Natural killer cell treated with Interleukin-12 subunit alpha and Interleukin-12 subunit beta and Interleukin-15 and Interleukin-18, amount 100 ng/mL, for 72 hours (primary cell): ENCODE data around the gene CSF2. TPM values are rescaled to one million over a fixed set of nuclear protein-coding genes. Genes with fewer than 3 reads are reported as not detected.

Experiments
- ATAC-seq, 2 donors: fragments of 150-1000 bp; cut with Tn5 transposase in 1 of 2; sonication (Bioruptor Pico), chemical (Tn5 transposase) in 1 of 2; 2 replicates each; pipeline ENCODE4 v1.10.0; 2021
- DNase-seq: peaks from one replicate; pipeline ENCODE4 v3.0.0; 2022; ENCODE audit warnings: low spot score
- H3K27ac Mint-ChIP-seq, 2 donors: 1 replicate in 1 of 2; 2 replicates in 1 of 2; pipeline ENCODE4 v1.8.0; 2022; ENCODE audit warnings: mixed read lengths in 2 of 2, mild to moderate bottlenecking in 1 of 2, moderate library complexity in 1 of 2
- H3K27me3 Mint-ChIP-seq, 2 donors: 1 replicate in 1 of 2; 2 replicates in 1 of 2; pipeline ENCODE4 v1.8.0; 2022; ENCODE audit warnings: mixed read lengths in 2 of 2
- H3K36me3 Mint-ChIP-seq: one replicate; pipeline ENCODE4 v1.8.0; 2022; ENCODE audit warnings: mixed read lengths
- H3K4me1 Mint-ChIP-seq, 2 donors: 1 replicate in 1 of 2; 2 replicates in 1 of 2; pipeline ENCODE4 v1.8.0; 2022; ENCODE audit warnings: low read depth in 2 of 2, mixed read lengths in 2 of 2, mild to moderate bottlenecking in 1 of 2
- H3K4me3 Mint-ChIP-seq: one replicate; pipeline ENCODE4 v1.8.0; 2022; ENCODE audit warnings: mixed read lengths
- H3K9me3 Mint-ChIP-seq: 2 replicates; pipeline ENCODE4 v1.8.0; 2022; ENCODE audit warnings: mixed read lengths
- total RNA-seq, 2 donors: library from RNA; stranded (reverse); gene quantifications; one replicate each; pipeline ENCODE4 v1.2.3, GENCODE V29; 2022

Gene CSF2
- total RNA-seq, 2 donors from 2014 or later: 41.4 to 125 TPM

- Mint-ChIP-seq H3K36me3 (peaks cover 5% of the 10 kb centered on the region), H3K4me3 (peak overlapping the region; percentile 22), H3K27ac (peak overlapping the region; percentile 47 to 84), H3K4me1 (peaks cover 39 to 63% of the 10 kb centered on the region in 2 donors), H3K27me3 (peaks cover 0 to 7% of the 10 kb centered on the region in 2 donors), H3K9me3 (no peaks in the 10 kb centered on the region)
- DNase-seq (no peak), ATAC-seq (no peak)
Observed at GRCh38 chr5:132095077-132095410, 21.5 kb downstream of the CSF2 start.

- Mint-ChIP-seq H3K27me3 (peaks cover 0 to 7% of the 10 kb centered on the region in 2 donors), H3K27ac (peak overlapping the region; percentile 47 to 84), H3K9me3 (no peaks in the 10 kb centered on the region), H3K4me1 (peaks cover 42 to 63% of the 10 kb centered on the region in 2 donors), H3K4me3 (peak overlapping the region; percentile 22), H3K36me3 (peaks cover 5% of the 10 kb centered on the region)
- ATAC-seq: peak; percentile 41 to 83
- peak; percentile 89 for DNase-seq
Observed at GRCh38 chr5:132095424-132095972, 21.9 kb downstream of the CSF2 start.

- no peak for ATAC-seq
- Mint-ChIP-seq H3K27me3 (peaks cover 0 to 7% of the 10 kb centered on the region in 2 donors), H3K36me3 (peaks cover 5% of the 10 kb centered on the region), H3K4me1 (peaks cover 50 to 67% of the 10 kb centered on the region in 2 donors), H3K4me3 (peak overlapping the region; percentile 30), H3K27ac (peak overlapping the region; percentile 47 to 84), H3K9me3 (no peaks in the 10 kb centered on the region)
- DNase-seq: no peak
Observed at GRCh38 chr5:132096904-132097303, 23.3 kb downstream of the CSF2 start.

- peak overlapping the region; percentile 24 for H3K4me3 Mint-ChIP-seq
- no peaks in the 10 kb centered on the region for H3K9me3 Mint-ChIP-seq
- DNase-seq: no peak
- peak in 1 of 2 donors; percentile 29 for ATAC-seq
- peaks cover 63 to 68% of the 10 kb centered on the region in 2 donors for H3K4me1 Mint-ChIP-seq
- peaks cover 5% of the 10 kb centered on the region for H3K36me3 Mint-ChIP-seq
- H3K27ac Mint-ChIP-seq: peak overlapping the region; percentile 31 to 76
- peaks cover 0 to 7% of the 10 kb centered on the region in 2 donors for H3K27me3 Mint-ChIP-seq
Observed at GRCh38 chr5:132098151-132098594, 24.6 kb downstream of the CSF2 start.

GRCh38 chr5:132098621-132099020 lies 25.0 kb downstream of the CSF2 start:
- Mint-ChIP-seq H3K36me3 (peaks cover 5% of the 10 kb centered on the region), H3K9me3 (no peaks in the 10 kb centered on the region), H3K4me1 (peaks cover 68 to 71% of the 10 kb centered on the region in 2 donors), H3K4me3 (peak overlapping the region; percentile 54), H3K27me3 (peaks cover 0 to 7% of the 10 kb centered on the region in 2 donors), H3K27ac (peak overlapping the region; percentile 31 to 76)
- no peak for DNase-seq
- ATAC-seq: no peak

GRCh38 chr5:132099076-132099748 lies 25.6 kb downstream of the CSF2 start:
- Mint-ChIP-seq H3K36me3 (no peaks in the 10 kb centered on the region), H3K9me3 (no peaks in the 10 kb centered on the region), H3K27ac (peak overlapping the region; percentile 31 to 76), H3K4me1 (peaks cover 68 to 72% of the 10 kb centered on the region in 2 donors), H3K4me3 (peak overlapping the region; percentile 54), H3K27me3 (peaks cover 0 to under 1% of the 10 kb centered on the region in 2 donors)
- peak; percentile 85 to 87 for ATAC-seq
- DNase-seq: peak; percentile 88

GRCh38 chr5:132099905-132100304 lies 26.3 kb downstream of the CSF2 start:
- peaks cover 73 to 74% of the 10 kb centered on the region in 2 donors for H3K4me1 Mint-ChIP-seq
- ATAC-seq (no peak), DNase-seq (no peak)
- peak overlapping the region; percentile 54 for H3K4me3 Mint-ChIP-seq
- no peaks in the 10 kb centered on the region for H3K36me3 Mint-ChIP-seq
- H3K27me3 Mint-ChIP-seq: no peaks in the 10 kb centered on the region
- peak overlapping the region; percentile 31 to 76 for H3K27ac Mint-ChIP-seq
- no peaks in the 10 kb centered on the region for H3K9me3 Mint-ChIP-seq

GRCh38 chr5:132100672-132101261 lies 27.2 kb downstream of the CSF2 start:
- DNase-seq (no peak), ATAC-seq (no peak)
- H3K4me1 Mint-ChIP-seq: peaks cover 74 to 77% of the 10 kb centered on the region in 2 donors
- peak overlapping the region; percentile 59 to 88 for H3K27ac Mint-ChIP-seq
- no peaks in the 10 kb centered on the region for H3K36me3 Mint-ChIP-seq
- no peaks in the 10 kb centered on the region for H3K9me3 Mint-ChIP-seq
- no peaks in the 10 kb centered on the region for H3K27me3 Mint-ChIP-seq
- H3K4me3 Mint-ChIP-seq: peak overlapping the region; percentile 40

GRCh38 chr5:132101385-132101880 lies 27.8 kb downstream of the CSF2 start:
- no peaks in the 10 kb centered on the region for H3K9me3 Mint-ChIP-seq
- H3K4me1 Mint-ChIP-seq: peaks cover 68 to 72% of the 10 kb centered on the region in 2 donors
- peak overlapping the region; percentile 40 for H3K4me3 Mint-ChIP-seq

GRCh38 chr5:132102101-132102701 lies 28.6 kb downstream of the CSF2 start:
- H3K36me3 Mint-ChIP-seq: no peaks in the 10 kb centered on the region
- peak; percentile 35 to 48 for ATAC-seq
- H3K27ac Mint-ChIP-seq: peak overlapping the region; percentile 81 to 88

More at GRCh38 chr5:132101385-132101880, 27.8 kb downstream of the CSF2 start:
- ATAC-seq (no peak), DNase-seq (no peak)
- H3K36me3 Mint-ChIP-seq: no peaks in the 10 kb centered on the region
- peak overlapping the region; percentile 81 to 88 for H3K27ac Mint-ChIP-seq
- H3K27me3 Mint-ChIP-seq: no peaks in the 10 kb centered on the region

GRCh38 chr5:132102944-132103331 lies 29.3 kb downstream of the CSF2 start:
- no peak for DNase-seq
- Mint-ChIP-seq H3K4me1 (peaks cover 64 to 68% of the 10 kb centered on the region in 2 donors), H3K36me3 (no peaks in the 10 kb centered on the region), H3K27ac (peak overlapping the region; percentile 81 to 88), H3K27me3 (no peaks in the 10 kb centered on the region), H3K9me3 (no peaks in the 10 kb centered on the region), H3K4me3 (peak overlapping the region; percentile 73)
- no peak for ATAC-seq

More at GRCh38 chr5:132102101-132102701, 28.6 kb downstream of the CSF2 start:
- no peaks in the 10 kb centered on the region for H3K27me3 Mint-ChIP-seq
- peak overlapping the region; percentile 73 for H3K4me3 Mint-ChIP-seq
- H3K4me1 Mint-ChIP-seq: peaks cover 64 to 65% of the 10 kb centered on the region in 2 donors
- DNase-seq: no peak
- H3K9me3 Mint-ChIP-seq: no peaks in the 10 kb centered on the region

- no peaks in the 10 kb centered on the region for H3K9me3 Mint-ChIP-seq
- no peaks in the 10 kb centered on the region for H3K36me3 Mint-ChIP-seq
- H3K4me1 Mint-ChIP-seq: peaks cover 65% of the 10 kb centered on the region in 2 donors
- H3K27ac Mint-ChIP-seq: peak overlapping the region; percentile 81 to 88
- no peaks in the 10 kb centered on the region for H3K27me3 Mint-ChIP-seq
- DNase-seq: peak; percentile 81
- ATAC-seq: peak; percentile 72 to 77
- H3K4me3 Mint-ChIP-seq: peak overlapping the region; percentile 73
Observed at GRCh38 chr5:132103332-132103951, 29.9 kb downstream of the CSF2 start.

GRCh38 chr5:132103969-132104391 lies 30.4 kb downstream of the CSF2 start:
- H3K27ac Mint-ChIP-seq: peak overlapping the region; percentile 81 to 88
- H3K4me3 Mint-ChIP-seq: peak overlapping the region; percentile 73
- no peaks in the 10 kb centered on the region for H3K27me3 Mint-ChIP-seq
- DNase-seq (no peak), ATAC-seq (no peak)
- no peaks in the 10 kb centered on the region for H3K36me3 Mint-ChIP-seq
- H3K4me1 Mint-ChIP-seq: peaks cover 65 to 67% of the 10 kb centered on the region in 2 donors
- no peaks in the 10 kb centered on the region for H3K9me3 Mint-ChIP-seq
